ENCODE results near the gene GALNT6. TPM values are rescaled to one million over a fixed set of nuclear protein-coding genes. Genes with fewer than 3 reads are reported as not detected.

The GALNT6 gene
- total and polyA plus RNA-seq, 2 experiments from 2014 or later = 28.4 to 30.7 TPM

GRCh38 chr12:51371295-51371953, 19.8 kb downstream of the GALNT6 start:
- WGBS (ENCODE audit: low lambda C conversion rate, missing lambda C conversion rate) = 16% methylated on average over 8 of the region's 8 CpGs
- Histone ChIP-seq H3K4me2 (peak overlapping the region; percentile 55), H3K36me3 (replicated peaks; ENCODE audit: insufficient read depth, low read depth) (no peaks in the 10 kb centered on the region)

GRCh38 chr12:51370667-51371066, 20.5 kb downstream of the GALNT6 start:
- no peaks in the 10 kb centered on the region for H3K79me2 ChIP-seq
- H4K20me1 ChIP-seq (ENCODE audit: insufficient read depth, poor library complexity, severe bottlenecking) = no peaks in the 10 kb centered on the region
- 95% methylated on average over 9 of the region's 9 CpGs for WGBS (ENCODE audit: low lambda C conversion rate, missing lambda C conversion rate)
- H3K27me3 ChIP-seq = no peaks in the 10 kb centered on the region
- peak overlapping the region; percentile 40 for H3K27ac ChIP-seq
- peaks cover 10% of the 10 kb centered on the region for H3K4me1 ChIP-seq (ENCODE audit: insufficient read depth)
- H3K4me2 ChIP-seq = no peak overlapping the region
- H3K36me3 ChIP-seq (replicated peaks; ENCODE audit: insufficient read depth, low read depth) = no peaks in the 10 kb centered on the region
- H3K9me3 ChIP-seq (ENCODE audit: low read depth) = no peaks in the 10 kb centered on the region
- H3K9me2 ChIP-seq (replicated peaks; ENCODE audit: insufficient read depth) = no peaks in the 10 kb centered on the region
- H3K4me3 ChIP-seq = no peak overlapping the region
- H2AFZ ChIP-seq = no peak overlapping the region
- DNase-seq (ENCODE audit: low spot score) = no peak
- TF ChIP-seq CTCF (IDR thresholded peaks at IDR 0.05; ENCODE audit: poor library complexity) (no peak), EZH2 (IDR thresholded peaks at IDR 0.05; ENCODE audit: borderline replicate concordance) (no peak), EZH2phosphoT487 (IDR thresholded peaks at IDR 0.05; ENCODE audit: low read depth, severe bottlenecking, unreplicated experiment) (no peak)

More at GRCh38 chr12:51371295-51371953, 19.8 kb downstream of the GALNT6 start:
- Histone ChIP-seq H3K9me3 (ENCODE audit: low read depth) (no peaks in the 10 kb centered on the region), H3K4me3 (no peak overlapping the region), H2AFZ (no peak overlapping the region), H3K79me2 (no peaks in the 10 kb centered on the region), H4K20me1 (ENCODE audit: insufficient read depth, poor library complexity, severe bottlenecking) (no peaks in the 10 kb centered on the region), H3K9me2 (replicated peaks; ENCODE audit: insufficient read depth) (no peaks in the 10 kb centered on the region), H3K27ac (peak overlapping the region; percentile 82), H3K4me1 (ENCODE audit: insufficient read depth) (peaks cover 10% of the 10 kb centered on the region), H3K27me3 (no peaks in the 10 kb centered on the region)
- TF ChIP-seq EZH2 (IDR thresholded peaks at IDR 0.05; ENCODE audit: borderline replicate concordance) (no peak), EZH2phosphoT487 (IDR thresholded peaks at IDR 0.05; ENCODE audit: low read depth, severe bottlenecking, unreplicated experiment) (no peak), CTCF (IDR thresholded peaks at IDR 0.05; ENCODE audit: poor library complexity) (no peak)
- peak; percentile 90 for DNase-seq (ENCODE audit: low spot score)

GRCh38 chr12:51369581-51369980, 21.6 kb downstream of the GALNT6 start:
- TF ChIP-seq EZH2phosphoT487 (IDR thresholded peaks at IDR 0.05; ENCODE audit: low read depth, severe bottlenecking, unreplicated experiment) (no peak), EZH2 (IDR thresholded peaks at IDR 0.05; ENCODE audit: borderline replicate concordance) (no peak), CTCF (IDR thresholded peaks at IDR 0.05; ENCODE audit: poor library complexity) (no peak)
- H2AFZ ChIP-seq = no peak overlapping the region
- H3K36me3 ChIP-seq (replicated peaks; ENCODE audit: insufficient read depth, low read depth) = no peaks in the 10 kb centered on the region
- DNase-seq (ENCODE audit: low spot score) = no peak
- H4K20me1 ChIP-seq (ENCODE audit: insufficient read depth, poor library complexity, severe bottlenecking) = no peaks in the 10 kb centered on the region
- no peaks in the 10 kb centered on the region for H3K9me2 ChIP-seq (replicated peaks; ENCODE audit: insufficient read depth)
- H3K27me3 ChIP-seq = no peaks in the 10 kb centered on the region
- H3K9me3 ChIP-seq (ENCODE audit: low read depth) = no peaks in the 10 kb centered on the region
- WGBS (ENCODE audit: low lambda C conversion rate, missing lambda C conversion rate) = 96% methylated on average over 4 of the region's 4 CpGs
- no peaks in the 10 kb centered on the region for H3K79me2 ChIP-seq
- H3K4me2 ChIP-seq = no peak overlapping the region
- no peak overlapping the region for H3K4me3 ChIP-seq
- peaks cover 10% of the 10 kb centered on the region for H3K4me1 ChIP-seq (ENCODE audit: insufficient read depth)
- H3K27ac ChIP-seq = no peak overlapping the region

Data from hepatocyte (in vitro differentiated cells).